ENCODE data around the gene IQGAP2. TPM values are rescaled to one million over a fixed set of nuclear protein-coding genes. Genes with fewer than 3 reads are reported as not detected.

Gene IQGAP2
- total RNA-seq, 1 donor from 2014 or later: 4.0 TPM

DNA sequence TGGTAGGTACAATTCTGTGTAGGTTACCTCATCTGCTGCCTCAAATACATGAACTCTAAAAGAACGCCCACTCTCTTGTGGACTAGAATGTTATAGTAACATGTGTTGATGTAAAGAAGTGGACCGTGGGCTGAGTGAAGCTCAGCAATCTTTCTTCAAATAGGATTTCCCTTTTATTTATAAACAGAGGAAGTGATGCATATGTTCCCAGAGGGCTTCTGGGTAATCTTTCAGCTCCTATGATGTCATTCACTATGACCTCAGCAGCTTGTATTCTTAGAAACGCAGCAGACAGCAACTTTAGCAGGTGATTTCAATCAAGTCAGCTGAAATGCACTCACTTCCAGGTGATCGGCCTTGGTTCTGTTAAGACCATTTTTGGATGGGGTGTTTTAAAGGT is 205.7 kb downstream of the IQGAP2 start:
- H3K36me3 ChIP-seq (ENCODE audit: control insufficient read depth, insufficient read depth, low read length): no peaks in the 10 kb centered on the region
- no peak for DNase-seq (ENCODE audit: low read depth)
- TF ChIP-seq, protein P1, sequence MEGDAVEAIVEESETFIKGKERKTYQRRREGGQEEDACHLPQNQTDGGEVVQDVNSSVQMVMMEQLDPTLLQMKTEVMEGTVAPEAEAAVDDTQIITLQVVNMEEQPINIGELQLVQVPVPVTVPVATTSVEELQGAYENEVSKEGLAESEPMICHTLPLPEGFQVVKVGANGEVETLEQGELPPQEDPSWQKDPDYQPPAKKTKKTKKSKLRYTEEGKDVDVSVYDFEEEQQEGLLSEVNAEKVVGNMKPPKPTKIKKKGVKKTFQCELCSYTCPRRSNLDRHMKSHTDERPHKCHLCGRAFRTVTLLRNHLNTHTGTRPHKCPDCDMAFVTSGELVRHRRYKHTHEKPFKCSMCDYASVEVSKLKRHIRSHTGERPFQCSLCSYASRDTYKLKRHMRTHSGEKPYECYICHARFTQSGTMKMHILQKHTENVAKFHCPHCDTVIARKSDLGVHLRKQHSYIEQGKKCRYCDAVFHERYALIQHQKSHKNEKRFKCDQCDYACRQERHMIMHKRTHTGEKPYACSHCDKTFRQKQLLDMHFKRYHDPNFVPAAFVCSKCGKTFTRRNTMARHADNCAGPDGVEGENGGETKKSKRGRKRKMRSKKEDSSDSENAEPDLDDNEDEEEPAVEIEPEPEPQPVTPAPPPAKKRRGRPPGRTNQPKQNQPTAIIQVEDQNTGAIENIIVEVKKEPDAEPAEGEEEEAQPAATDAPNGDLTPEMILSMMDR (IDR thresholded peaks at IDR 0.05; ENCODE audit: insufficient read depth, low read length, poor library complexity, severe bottlenecking): no peak
- H3K4me3 ChIP-seq (ENCODE audit: low read depth, low read length): no peak overlapping the region
- H3K27me3 ChIP-seq (ENCODE audit: control insufficient read depth, insufficient read depth, low read length): no peaks in the 10 kb centered on the region

DNA sequence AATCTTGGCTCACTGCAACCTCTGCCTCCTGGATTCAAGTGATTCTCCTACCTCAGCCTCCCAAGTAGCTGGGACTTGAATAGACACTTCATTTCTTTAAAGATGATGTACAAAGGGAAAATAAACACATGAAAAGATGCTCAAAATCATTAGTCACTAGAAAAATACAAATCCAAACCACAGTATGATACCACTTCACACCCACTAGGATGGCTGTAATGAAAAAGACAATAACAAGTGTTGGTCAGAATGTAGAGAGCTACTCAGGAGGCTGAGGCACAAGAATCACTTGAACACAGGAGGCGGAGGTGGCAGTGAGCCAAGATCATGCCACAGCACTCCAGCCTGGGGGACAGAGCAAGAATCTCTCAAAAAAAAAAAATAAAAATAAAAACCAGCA is 207.1 kb downstream of the IQGAP2 start:
- TF ChIP-seq, protein P1 (IDR thresholded peaks at IDR 0.05; ENCODE audit: insufficient read depth, low read length, poor library complexity, severe bottlenecking): no peak
- H3K36me3 ChIP-seq (ENCODE audit: control insufficient read depth, insufficient read depth, low read length): no peaks in the 10 kb centered on the region
- H3K4me3 ChIP-seq (ENCODE audit: low read depth, low read length): no peak overlapping the region
- H3K27me3 ChIP-seq (ENCODE audit: control insufficient read depth, insufficient read depth, low read length): no peaks in the 10 kb centered on the region
- DNase-seq (ENCODE audit: low read depth): no peak

DNA sequence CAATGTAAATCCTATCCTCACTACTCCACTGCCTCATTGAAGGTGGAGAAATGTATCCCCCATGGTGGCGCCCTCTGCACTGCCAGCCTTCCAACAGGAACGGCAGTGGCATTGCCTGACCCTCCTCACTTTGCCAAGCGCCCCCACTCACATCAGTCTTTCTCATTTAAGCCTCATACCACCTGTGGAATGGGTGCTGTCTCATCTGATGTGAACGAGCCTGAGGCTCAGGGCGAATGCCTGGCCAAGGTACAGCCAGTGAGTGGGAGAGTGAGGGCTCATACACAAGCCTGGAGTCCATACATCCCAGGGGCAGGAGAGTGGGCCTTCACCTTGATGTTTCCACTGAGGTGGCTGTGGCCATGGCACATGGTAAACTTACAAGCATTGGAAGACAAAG is 209.9 kb downstream of the IQGAP2 start:
- Histone ChIP-seq H3K4me3 (ENCODE audit: low read depth, low read length) (no peak overlapping the region), H3K27me3 (ENCODE audit: control insufficient read depth, insufficient read depth, low read length) (no peaks in the 10 kb centered on the region), H3K36me3 (ENCODE audit: control insufficient read depth, insufficient read depth, low read length) (no peaks in the 10 kb centered on the region)
- TF ChIP-seq, protein P1 (IDR thresholded peaks at IDR 0.05; ENCODE audit: insufficient read depth, low read length, poor library complexity, severe bottlenecking): no peak
- DNase-seq (ENCODE audit: low read depth): no peak

DNA sequence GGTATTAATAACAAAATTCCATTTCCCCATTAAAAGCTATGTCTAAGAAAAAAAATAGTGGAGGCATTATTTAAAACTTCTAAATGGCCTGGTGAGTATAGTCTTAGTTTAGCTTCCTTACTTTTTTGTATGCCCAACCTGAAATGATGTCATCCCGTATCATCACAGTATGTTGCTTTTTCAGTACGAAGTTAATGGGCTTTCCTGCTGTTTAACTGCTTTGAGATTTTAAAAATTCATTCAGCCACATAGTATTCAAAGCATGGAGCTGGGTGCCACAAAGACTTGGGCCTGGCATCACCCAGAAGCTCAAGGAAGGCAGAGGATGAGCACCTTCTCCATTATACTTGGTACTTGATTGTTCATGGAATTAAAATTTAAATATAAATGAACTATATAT is 212.7 kb downstream of the IQGAP2 start:
- H3K27me3 ChIP-seq (ENCODE audit: control insufficient read depth, insufficient read depth, low read length): no peaks in the 10 kb centered on the region
- H3K4me3 ChIP-seq (ENCODE audit: low read depth, low read length): no peak overlapping the region
- H3K36me3 ChIP-seq (ENCODE audit: control insufficient read depth, insufficient read depth, low read length): no peaks in the 10 kb centered on the region
- DNase-seq (ENCODE audit: low read depth): peak; percentile 45
- TF ChIP-seq, protein P1 (IDR thresholded peaks at IDR 0.05; ENCODE audit: insufficient read depth, low read length, poor library complexity, severe bottlenecking): no peak

DNA sequence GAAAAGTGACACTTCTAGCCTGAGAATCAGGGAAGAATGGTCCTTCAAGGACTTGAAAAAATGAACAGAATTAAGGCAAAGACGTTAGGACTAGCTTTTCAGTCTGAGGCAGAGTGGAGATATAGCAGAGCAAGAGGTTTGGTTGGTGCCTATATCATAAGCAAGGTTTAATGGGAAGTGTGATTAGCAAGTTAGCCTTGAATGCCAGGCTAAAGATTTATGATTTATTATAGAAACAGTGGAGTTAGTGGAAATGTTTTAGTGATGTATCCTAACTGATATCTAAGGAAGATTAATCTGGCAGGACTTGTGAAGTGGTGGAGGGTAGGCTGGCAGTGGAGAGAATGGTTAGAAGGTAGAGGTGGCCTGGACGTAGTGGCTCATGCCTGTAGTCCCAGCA is 213.1 kb downstream of the IQGAP2 start:
- no peaks in the 10 kb centered on the region for H3K27me3 ChIP-seq (ENCODE audit: control insufficient read depth, insufficient read depth, low read length)
- DNase-seq (ENCODE audit: low read depth): no peak
- no peaks in the 10 kb centered on the region for H3K36me3 ChIP-seq (ENCODE audit: control insufficient read depth, insufficient read depth, low read length)
- no peak overlapping the region for H3K4me3 ChIP-seq (ENCODE audit: low read depth, low read length)
- TF ChIP-seq, protein P1 (IDR thresholded peaks at IDR 0.05; ENCODE audit: insufficient read depth, low read length, poor library complexity, severe bottlenecking): no peak

DNA sequence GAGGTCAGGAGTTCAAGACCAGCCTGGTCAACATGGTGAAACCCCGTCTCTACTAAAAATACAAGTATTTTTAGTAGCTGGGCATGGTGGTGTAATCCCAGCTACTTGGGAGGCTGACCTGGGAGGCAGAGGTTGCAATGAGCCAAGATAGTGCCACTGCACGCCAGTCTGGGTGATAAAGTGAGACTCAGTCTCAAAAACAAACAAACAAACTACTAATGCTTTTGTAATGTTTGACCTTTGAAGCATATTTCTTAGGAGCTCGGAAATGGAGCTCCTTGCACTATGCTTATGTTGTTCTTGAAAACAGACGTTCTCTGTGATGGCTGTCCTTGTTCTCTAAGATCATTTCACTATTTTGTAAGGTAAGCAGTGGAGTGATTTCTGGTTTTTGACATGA is 214.1 kb downstream of the IQGAP2 start:
- DNase-seq (ENCODE audit: low read depth): no peak
- Histone ChIP-seq H3K27me3 (ENCODE audit: control insufficient read depth, insufficient read depth, low read length) (no peaks in the 10 kb centered on the region), H3K4me3 (ENCODE audit: low read depth, low read length) (no peak overlapping the region), H3K36me3 (ENCODE audit: control insufficient read depth, insufficient read depth, low read length) (no peaks in the 10 kb centered on the region)
- TF ChIP-seq, protein P1 (IDR thresholded peaks at IDR 0.05; ENCODE audit: insufficient read depth, low read length, poor library complexity, severe bottlenecking): no peak

Measured in kidney epithelial cell (primary cell).